GM19397 (cell line): Measurements from ENCODE around the gene VIL1.

Source experiments
- ATAC-seq: cut with Tn5 transposase; IDR thresholded peaks from one replicate; pipeline ENCODE4 v1.9.1; 2021; ENCODE audit warnings: mild to moderate bottlenecking, moderate library complexity; ENCODE audit not compliant: unreplicated experiment

The VIL1 gene

GRCh38 chr2:218405086-218405745 lies 13.7 kb upstream of the VIL1 start:
- ATAC-seq = no peak

- ATAC-seq = peak; percentile 21
These were observed 13.1 kb upstream of the VIL1 start for GRCh38 chr2:218405746-218406208.

DNA sequence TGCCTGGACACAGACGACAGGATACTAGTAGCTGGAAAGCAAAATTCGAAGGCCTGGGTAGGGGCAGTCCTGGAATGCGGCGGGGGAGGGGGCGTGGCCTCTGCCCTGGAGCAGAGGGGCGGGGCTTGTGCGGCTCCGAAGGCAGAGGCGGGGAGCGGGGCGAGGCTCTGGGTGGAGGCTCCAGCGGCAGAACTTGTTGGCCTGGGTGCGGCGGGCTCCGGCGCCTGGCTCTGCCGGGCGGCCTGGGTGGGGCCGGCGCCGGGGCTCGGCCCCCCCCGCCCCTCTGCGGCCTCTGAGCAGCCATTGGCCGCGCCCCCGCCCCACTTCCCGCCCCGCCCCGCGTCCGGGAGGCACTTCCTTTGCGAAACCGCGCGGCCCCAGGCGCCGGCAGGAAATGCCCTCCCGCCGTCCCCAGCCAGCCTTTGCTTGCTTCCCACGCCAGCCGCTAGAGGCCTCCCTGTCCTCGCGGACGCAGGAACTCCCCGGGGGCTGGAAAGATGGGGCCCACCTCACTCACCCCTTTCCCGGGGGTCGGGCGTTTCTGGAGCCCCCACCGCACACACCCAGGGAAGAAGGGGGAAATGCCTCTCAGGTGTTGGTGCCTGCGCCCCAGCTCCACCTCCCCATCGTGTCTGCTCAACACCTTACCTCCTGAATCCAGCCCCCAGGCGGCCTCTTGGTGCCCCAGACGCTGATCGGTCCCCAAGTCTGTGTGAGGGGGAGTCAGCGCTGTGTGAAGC lies 12.5 kb upstream of the VIL1 start:
- ATAC-seq = peak; percentile 83

DNA sequence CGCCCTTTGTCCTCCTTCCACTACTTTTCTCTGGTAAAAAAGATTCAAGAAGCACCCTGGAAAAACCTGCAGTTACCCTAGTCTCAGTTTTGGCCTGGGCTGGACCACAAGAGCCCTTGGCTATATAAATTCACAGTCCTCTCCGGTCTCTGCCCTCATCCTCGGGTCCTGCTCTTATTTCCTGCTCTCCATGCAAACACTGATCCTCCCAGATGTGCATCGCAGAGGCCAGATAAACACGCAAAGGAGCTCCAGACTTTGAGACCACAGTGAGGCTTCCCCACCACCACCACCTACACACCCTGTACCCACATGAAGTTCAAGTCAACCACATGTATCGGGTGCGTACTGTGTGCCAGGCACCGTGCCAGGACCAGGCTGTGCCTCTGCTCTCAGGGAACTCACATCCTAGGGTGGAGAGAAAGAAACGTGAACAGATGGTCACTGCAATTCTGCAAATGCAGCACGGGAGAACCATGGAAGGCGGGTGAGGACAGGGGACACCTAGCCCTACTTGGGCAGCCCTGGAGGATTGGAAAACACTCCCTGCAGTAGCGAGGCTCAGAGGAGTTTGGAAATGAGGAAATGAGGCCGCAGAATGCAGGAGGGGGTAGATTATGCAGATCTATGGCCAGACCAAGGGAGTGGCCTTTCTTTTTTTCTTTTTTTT lies 11.8 kb upstream of the VIL1 start:
- no peak for ATAC-seq

DNA sequence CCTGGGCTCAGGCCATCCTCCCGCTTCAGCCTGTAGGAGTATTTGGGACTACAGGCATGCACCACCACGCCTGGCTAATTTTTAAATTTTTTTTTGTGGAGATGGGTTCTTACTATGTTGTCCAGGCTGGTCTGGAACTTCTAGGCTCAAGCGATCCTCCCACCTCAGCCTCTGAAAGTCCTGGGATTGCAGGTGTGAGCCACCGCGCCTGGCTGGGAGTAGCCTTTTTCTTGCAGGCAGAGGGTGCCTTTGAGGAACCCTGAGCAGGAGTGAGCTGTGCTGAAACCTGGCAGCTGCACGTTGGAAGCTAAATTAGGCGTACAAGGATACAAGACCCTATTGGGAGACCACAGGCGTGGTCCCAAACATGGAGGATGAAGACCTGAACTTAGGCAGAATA lies 11.2 kb upstream of the VIL1 start:
- no peak for ATAC-seq

DNA sequence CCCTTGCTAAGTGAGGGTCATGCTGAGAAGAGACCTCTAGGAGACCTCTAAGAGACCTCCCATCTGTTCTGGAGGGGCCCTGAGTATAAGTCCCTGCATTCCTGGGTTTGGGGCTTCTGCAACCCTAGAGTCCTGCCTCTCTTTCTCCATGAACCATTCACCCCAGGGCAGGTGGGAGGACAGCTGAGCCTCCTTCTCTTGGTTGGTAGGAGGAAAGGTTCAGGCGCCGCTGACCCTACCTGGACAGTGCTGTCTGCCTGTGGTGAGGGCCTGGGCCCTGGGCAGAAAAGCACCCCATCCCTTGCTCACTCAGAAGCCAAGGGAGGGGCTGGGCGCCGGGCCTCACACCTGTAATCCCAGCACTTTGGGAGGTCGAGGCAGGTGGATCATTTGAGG lies 604 bp upstream of the VIL1 start:
- no peak for ATAC-seq

- ATAC-seq = no peak
These were observed 800 bp downstream of the VIL1 start for GRCh38 chr2:218419630-218420216.

DNA sequence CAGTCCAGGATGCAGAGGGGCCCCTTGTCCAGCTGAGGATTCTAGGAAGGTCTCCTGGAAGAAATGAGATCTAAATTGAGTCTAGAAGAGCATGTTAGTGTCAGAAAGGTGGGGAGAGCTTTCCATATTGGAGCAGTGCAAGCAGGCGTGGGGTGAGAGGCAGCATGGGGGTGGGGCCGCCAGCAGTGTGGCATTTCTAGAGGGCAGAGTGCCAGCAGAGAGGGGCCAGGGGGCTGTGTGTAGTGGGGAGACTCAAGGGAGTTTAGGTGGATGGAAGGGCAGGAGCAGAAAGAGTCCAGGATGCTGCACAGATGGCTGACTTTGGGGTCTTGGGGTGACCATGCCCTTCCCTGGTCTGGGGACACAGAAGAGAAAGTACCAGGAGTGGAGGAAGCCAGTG lies 2.1 kb downstream of the VIL1 start:
- ATAC-seq = no peak

DNA sequence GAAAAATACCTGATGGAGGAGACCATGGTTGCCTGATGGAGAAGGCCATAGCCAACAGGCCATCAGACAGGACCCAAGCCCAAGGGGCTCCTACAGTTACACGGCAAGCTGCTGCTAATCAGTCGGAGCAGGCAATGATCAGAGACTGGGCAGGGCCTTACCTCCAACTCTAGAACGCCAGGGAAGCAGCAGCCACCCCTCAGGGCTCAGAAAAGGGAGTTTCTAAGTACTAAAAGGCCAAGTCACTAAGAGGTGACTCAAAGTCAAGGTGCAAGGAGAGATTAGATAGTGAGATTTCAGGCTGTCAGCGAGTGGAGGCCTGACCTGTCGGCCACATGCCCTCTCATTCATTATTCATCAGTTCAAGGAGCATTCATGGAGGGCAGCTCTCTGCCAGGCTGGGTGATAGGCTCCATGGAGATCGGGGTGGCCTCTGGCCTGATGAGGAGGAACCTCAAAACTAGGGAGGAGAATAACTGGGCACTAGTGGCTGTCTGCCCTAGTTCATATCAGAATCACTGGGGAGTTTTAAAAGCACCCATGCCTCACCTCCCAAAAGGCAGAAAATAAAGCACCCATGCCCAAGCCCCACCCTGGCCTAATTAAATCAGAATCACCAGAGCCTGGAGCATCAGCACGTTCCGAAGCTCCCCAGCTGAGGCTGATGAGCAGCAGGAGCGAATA lies 3.6 kb downstream of the VIL1 start:
- ATAC-seq = no peak

DNA sequence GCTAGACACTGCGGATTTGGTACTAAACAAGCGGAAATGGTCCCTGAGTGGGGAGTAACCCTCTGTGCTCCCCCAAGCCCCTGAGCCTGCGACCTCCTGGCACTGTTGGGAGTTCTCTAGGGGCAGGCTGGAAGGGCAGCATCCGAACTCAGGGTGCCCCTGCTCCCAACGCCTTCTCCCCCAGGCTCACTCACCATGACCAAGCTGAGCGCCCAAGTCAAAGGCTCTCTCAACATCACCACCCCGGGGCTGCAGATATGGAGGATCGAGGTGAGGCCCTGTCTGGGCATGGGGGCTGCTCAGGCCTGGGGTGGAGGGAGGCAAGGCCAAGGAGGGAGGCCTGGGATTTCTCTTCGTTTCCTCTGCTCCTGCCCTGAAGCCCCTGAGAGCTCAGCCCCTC lies 4.7 kb downstream of the VIL1 start:
- ATAC-seq = no peak

GRCh38 chr2:218425531-218425930 lies 6.6 kb downstream of the VIL1 start:
- ATAC-seq = no peak

GRCh38 chr2:218427741-218428140 lies 8.8 kb downstream of the VIL1 start:
- ATAC-seq = no peak

- no peak for ATAC-seq
These were observed 10.1 kb downstream of the VIL1 start for GRCh38 chr2:218428846-218429558.

GRCh38 chr2:218429911-218430692 lies 11.2 kb downstream of the VIL1 start:
- ATAC-seq = no peak

- no peak for ATAC-seq
These were observed 11.8 kb downstream of the VIL1 start for GRCh38 chr2:218430721-218431120.

GRCh38 chr2:218431878-218432277 lies 13.0 kb downstream of the VIL1 start:
- no peak for ATAC-seq

- ATAC-seq = no peak
These were observed 13.9 kb downstream of the VIL1 start for GRCh38 chr2:218432676-218433365.

GRCh38 chr2:218434456-218434855 lies 15.5 kb downstream of the VIL1 start:
- no peak for ATAC-seq
